GM19463 (cell line): Measurements from ENCODE around the gene OGFOD3.

Source experiments
- ATAC-seq: cut with Tn5 transposase; IDR thresholded peaks from one replicate; pipeline ENCODE4 v1.9.1; 2021; ENCODE audit warnings: mild to moderate bottlenecking, moderate library complexity; ENCODE audit not compliant: unreplicated experiment

OGFOD3 gene

DNA sequence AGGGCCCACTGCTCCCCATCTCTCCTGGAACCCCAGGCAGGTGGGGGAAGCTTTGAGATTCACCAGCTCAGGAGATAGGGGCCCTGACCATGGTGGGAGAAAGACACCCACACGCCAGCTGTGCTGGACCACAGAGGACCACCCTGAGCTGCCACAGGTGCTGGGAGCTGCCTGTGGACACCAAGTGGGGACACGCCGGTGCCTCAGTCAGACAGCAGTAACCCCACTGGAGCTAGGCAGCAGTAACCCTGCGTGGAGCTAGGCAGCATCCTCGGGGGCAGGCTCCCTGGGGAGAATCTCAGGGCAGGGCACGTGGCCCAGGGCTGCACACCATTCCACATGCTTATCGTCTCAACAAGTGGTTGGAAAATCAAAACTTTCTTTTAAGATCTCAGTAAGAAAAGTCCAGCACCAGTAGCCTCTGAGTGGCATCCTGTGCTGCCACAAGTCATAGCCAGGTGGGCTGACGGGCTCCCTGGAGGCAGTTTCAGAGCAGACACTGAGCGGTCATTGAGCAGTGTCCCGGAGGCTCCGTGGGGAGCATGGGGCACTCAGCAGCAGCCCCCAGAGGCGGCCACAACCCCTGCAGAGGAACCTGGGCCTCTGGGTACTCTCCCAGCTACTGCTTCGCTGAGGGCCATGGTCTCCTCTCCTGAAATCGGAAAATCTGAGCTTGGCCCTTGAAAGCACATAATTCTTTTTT is 8.2 kb downstream of the OGFOD3 start:
- ATAC-seq = no peak

DNA sequence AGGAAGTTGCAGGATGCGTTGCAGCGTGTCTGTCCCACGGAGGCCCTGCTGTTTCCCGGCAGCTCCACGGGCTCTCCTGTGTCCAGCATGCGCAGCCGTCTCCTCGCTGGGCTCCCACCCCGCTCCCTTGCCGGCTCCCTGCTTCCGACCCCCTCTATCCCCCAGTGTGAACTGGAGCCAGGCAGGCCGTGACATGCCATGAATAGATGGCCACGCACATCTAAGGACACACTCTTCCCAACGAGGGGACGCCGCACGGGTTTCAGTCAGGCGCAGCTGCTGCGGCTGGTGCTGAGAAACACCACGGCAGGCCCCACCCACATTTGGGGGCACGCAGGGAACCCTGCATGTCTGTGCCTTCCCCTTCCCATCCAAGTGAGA is 9.5 kb downstream of the OGFOD3 start:
- ATAC-seq = no peak

DNA sequence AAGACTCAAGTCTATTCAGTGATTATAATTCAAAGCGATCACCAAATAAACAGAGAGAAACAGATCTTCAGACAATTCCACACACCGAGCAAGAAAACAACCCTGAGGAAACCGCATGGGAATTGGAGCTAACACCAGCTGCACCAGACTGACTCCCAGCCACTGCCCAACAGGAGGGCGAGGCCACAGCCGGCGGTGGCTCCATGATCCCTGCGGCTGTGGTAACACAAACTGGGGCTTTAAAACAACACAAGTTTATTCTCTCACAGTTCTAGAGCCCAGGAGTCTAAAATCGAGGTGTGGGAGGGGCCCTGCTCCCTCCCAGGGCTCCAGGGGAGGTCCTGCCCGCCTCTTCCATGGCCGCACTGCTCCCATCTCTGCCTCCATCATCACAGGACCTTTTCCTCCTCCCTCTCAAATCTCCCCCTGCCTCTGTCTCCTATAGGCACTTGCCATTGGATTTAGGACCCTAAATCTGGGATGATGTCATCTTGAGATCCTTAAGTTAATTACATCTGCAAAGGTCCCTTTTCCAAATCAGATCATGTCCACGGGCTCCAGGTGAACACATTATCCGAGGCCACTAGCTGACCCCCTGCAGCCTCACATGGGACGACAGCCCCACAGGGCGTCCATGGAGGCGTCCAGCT is 10.0 kb downstream of the OGFOD3 start:
- ATAC-seq = no peak

DNA sequence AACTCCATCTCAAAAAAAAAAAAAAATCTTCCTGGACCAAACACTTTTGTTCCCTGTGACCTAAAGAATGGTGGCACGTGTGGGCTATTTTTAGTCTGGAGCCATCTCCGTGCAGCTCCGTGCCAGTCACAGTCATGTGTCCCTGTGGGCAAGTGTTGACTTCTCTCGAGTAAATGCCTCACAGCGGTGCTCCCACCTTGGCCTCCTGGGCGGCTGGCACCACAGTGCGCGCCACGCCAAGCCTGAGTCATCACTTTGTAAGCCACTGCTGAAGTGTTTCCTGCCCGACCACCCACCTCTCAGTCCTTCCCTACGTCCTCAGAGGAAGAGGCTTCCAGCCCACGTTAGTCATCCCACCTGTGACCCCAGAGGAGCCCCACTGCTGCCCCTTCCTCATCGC is 11.1 kb downstream of the OGFOD3 start:
- ATAC-seq = no peak

DNA sequence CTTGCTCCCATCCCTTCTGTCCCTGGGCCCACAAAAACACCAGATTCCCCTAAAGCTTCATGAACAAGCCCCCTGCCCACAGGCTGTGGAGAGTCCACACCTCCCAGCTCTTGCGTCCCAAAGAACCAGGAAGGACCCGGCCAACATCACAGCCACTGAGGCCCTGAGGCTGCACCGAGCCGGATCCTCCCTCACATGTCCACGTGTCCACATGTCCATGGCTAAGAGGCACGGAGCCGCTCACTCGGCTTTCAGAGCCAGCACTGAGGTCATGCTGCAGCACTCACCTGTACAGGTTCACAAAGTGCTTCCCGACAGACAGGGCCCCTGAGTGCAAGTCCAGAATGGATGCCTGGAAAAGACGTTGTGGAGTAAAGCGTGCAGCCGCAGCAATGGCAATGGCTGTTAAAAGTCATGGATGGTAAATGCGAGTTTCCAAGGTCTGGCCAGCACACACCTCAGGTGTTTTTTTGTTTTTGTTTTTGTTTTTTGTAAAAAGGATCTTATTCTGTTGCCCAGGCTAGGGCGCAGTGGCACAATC is 12.2 kb downstream of the OGFOD3 start:
- no peak for ATAC-seq

DNA sequence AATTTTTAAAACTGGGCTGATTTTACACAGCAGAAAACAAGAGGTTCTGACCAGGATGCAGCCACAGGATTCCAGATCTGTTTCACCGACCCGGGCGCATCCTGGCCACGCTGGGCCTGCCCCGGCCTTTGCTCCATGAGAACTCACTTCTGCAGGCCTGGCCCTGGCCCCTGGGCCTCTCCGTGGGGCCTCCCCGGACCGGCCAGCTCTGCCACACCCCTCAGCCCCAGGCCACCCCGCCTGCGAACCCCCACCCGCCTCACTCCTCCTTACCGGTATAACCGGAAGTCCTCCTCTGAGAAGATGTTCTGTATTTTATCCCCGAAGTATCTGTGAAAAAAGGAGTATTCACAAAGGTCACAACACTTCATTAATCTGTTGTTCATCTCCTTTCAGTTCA is 13.3 kb downstream of the OGFOD3 start:
- no peak for ATAC-seq

DNA sequence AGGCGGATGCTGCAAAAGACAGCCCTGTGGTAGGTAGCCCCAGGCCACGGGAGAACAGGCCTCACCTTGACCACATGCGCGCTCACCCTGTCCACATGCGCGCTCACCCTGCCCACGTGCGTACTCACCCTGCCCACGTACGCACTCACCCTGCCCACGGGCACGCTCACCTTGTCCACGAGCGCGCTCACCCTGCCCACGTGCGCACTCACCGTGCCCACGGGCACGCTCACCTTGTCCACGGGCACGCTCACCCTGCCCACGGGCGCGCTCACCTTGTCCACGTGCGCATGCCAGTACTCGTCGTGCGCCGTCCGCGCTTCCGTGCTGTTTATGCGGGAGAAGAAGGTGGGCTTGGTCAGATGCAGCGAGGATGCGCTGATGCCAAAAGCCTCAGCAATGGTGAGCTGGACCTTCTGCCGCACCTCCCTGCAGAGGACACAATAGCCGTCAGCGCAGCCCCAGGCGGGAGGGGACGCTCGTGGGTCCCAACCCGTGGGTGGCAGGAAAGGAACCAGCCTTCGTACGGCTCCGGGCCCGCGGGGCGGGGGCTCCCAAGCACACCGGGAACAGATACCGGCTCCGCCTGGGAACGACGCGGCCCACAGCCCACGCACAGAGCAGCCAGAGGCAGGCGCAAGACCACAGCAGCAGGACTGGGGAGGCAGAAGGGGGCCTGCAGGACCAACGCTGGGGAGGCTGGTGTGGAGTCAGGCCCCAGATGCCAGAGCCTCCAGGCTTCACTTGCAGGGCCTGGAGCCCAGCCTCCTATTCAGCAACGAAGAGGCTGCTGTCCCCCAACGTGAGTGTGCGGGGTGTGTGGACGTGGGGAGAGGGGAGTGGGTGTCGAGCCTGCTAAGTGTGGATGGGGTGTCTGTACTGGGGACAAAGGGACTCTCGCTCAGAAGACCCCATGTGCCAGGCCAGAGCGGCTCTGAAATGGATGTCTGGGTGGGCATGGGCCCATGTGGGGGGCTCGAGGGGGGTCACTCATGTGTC is 14.4 kb downstream of the OGFOD3 start:
- ATAC-seq = no peak

DNA sequence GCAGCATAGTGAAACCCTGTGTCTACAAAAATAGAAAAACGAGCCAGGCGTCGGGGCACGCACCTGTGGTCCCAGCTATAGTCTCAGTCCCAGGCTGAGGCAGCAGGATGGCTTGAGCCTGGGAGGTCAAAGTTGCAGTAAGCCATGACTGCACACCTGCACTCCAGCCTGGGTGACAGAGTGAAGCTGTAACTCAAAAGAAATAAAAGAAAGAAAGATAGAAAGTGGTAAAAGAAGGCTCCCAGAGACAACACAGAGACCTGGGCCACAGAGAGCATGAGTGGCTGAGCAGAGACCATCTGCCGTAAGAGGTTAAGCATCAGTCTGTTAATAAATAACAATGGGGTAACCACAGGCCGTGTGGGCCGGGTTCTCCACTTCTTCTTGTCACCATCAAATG is 15.5 kb downstream of the OGFOD3 start:
- peak; percentile 72 for ATAC-seq

DNA sequence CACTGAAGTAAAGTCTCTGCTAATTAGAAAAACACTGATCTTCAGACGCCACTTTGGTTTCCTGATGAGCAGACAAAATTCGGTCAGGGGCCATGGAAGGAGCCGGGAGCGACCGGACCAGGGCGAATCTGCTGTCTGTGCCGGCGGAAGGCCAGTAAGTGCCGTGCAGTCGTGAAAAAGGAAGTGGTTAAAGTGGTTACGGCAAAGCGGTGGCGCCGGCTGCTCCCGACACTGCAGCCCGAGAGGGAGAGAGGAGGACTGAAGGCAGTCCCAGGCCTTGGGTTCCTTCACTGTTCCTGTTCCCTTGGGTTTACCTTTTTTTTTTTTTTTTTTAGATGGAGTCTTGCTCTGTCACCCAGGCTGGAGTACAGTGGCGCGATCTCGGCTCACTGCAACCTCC is 17.6 kb downstream of the OGFOD3 start:
- no peak for ATAC-seq

DNA sequence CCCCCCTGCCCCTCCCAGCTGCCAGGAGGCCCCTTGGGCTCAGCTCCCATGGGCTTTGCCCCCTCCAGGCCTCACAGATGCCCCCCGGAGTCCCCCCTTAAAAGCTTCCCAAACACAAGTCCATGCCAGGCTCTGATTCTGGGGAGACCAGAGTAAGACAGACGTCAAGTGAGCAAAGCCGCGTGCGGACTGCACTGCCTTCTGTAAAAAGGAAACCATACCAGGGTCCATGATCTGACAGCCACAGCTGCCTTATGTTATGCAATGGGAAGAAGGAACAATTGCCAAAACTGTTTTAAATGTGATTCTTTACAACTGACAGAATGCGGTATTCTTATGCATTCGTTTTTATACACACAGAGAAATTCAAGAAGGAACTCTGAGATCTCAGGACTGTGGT is 18.2 kb downstream of the OGFOD3 start:
- no peak for ATAC-seq

DNA sequence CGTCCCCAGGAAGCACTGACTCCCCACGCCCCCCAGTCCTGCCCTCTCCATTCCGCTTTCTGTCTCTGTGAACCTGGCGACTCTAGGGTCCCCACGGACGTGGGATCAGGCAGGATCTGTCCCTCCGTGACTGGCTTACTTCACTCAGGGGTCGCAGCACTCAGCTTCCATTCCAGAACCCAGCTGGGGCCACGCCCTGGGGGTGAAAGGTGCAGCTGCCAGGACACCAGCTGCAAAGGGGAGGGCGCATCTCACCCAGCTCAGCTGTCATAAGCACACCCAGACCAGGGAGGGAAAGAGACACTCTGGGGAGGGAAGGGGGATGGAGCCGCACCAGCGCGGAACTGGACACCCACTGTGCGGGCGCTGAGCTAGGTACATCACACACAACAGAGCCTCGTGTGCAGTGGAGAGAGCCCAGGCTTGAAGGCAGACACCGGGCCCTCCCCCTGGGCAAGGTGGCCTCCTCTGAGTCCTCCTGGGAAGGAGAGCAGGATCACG is 18.7 kb downstream of the OGFOD3 start:
- ATAC-seq = no peak

DNA sequence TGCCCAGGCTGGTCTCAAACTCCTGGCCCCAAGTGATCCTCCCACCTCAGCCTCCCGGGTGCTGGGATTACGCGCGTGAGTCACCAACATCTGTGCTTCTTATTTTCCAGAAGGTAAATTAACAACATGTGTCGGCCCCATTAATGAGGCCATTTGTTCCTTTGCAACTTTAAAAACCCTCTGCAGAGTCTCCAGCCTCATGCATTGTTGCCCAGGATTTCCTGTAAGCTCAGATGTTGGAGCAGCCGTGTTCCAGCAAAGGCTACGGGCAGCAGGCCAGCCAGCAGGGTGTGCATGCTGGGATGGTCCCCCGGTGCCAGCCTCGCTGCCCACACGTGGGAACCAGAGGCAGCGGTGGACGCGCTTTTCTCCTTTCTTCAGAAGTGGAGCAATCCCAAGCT is 19.3 kb downstream of the OGFOD3 start:
- ATAC-seq = no peak

DNA sequence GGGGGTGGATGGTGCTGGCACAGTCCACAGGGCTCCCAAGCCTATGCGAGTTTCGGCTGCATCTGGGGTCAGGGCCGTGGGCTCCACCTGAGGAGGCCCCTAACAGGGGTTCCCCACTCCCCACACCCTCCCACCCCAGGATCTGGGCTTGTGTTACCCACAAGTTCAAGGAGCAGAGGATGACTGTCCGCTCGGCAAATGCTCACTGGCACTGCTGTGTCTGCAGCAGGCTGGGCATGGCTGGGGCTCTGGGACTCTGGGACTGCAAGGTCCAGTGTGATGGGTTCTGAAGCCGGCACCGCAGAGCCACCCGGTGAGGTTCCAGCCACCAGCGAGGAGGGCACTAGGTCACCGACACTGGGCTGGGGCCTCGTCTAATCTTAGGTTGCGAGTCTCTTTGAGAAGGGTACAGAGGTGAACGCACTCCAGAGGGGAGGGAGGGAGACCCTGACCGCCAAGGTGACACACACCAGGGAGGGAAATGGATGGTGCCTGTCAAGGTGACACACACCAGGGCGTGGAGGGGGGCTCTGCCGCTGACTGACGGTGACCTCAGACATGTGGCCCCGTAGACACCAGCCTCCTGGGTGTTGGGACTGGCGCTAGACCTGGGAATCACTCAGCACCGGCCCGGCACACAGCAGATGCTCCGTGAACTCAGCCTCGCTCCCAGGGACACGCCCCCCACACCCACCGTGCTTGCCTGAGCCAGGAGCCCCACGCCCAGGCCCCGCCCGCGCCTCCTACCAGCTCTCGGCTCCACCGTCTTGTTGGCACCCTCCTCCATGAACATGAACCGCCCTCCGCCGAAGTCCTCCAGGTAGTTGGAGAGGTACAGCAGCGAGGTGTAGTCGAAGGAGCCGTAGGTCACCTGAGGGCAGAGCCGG is 20.7 kb downstream of the OGFOD3 start:
- ATAC-seq = no peak

DNA sequence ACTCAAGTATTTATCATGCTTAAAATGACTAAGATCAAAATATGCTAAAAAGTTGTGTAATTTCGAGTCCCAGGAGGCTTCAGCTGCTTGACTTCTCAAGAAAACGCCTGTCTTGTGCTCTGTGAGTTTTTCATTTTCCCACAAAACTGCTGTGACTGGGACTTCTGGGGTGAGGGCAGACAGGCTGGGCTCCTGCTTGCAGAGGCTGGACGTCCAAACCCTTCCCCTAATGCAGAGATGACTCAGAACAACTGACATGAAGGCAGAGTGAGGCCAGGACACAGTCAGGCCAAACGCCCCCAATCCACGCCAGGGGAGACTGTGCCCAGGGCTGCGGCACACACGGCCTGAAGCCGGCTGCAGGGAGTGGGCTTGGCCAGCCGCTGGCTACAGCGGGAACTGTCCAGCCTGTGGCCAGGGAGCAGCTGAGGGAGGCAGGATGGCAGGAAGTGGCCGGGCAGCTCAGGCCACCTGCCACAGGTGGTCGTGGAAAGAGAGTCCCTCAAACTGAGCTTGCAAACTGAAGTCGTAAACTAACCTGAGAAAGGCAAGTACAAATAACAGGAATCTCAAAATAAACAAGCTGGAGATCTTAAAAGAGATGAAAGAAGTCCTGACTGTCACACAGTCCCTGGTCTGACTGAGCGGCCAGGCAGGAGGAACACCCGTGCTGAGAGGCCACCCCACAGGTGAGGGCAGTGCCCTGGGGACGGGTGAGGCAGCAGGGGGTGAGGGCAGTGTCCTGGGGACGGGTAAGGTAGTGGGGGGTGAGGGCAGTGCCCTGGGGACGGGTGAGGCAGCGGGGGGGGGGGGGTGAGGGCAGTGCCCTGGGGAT is 21.6 kb downstream of the OGFOD3 start:
- ATAC-seq = no peak

DNA sequence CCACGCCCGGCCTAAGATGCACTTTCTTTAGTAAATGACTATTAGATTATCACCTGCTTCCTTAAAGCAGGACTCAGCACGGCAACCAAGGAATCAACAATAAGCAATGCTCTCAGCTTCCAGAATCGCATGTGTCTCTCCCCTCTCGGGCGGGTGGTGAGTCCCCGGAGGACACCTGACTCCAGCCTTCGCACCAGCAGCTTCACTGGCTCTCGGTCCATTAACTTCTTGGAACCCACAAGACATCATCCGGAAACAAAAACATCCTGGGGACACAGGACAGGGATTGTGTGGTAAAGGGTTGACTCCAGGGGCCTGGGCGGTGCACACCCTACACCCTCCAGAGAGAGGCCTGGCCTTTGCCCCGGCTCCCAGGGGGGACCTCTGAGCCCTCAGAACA is 24.1 kb downstream of the OGFOD3 start:
- no peak for ATAC-seq

DNA sequence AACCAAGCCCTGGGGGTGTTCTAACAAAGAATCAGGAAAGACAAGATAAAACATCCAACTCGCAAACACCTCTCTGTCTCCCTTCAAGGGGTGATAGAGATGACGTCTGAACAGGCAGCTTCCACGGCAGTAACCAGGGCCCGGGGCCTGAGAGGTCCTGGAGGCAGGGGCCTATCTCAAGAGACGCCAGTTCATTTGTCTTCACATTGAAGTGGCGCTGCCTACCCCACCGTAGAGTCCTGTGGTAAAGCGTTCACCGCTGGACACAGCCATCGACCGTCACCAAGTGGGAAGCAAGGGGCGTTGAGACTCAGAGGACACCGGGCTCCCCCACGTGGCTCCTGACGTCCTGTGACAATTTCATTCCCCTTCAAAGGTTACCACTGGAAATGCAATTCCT is 25.4 kb downstream of the OGFOD3 start:
- no peak for ATAC-seq

DNA sequence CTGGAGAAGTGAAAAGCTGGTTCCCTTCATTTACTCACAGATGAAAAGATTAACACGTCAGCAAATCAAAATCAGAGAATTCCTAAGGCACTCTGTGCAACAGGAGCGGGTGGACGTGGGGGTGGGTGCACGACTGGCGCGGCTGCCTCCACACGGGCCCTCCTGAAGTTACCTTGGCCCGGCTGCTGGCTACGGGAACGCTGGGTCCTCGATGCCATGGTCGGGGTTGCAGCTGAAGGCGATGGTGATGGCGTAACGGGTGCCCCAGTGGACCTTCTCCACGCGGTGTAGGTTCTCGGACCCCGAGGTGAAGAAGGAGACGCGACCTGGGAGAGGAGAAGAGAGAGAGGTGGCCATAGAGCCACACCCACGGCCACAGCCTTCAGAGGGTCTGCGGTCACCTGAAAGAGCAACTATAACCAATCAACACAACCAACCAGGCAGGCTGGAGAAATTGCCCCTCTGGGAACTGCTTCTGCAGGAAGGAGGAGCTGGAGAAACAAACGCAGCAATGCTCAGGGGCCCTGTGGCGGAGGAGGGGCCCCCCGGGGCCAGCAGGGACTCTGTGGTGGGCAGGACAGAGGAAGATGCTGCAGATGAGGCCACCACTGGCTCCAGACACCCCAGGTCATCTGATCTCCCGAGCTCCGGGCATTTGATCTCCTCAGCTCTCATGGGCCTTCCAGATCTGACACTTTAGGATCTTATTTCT is 26.0 kb downstream of the OGFOD3 start:
- no peak for ATAC-seq

DNA sequence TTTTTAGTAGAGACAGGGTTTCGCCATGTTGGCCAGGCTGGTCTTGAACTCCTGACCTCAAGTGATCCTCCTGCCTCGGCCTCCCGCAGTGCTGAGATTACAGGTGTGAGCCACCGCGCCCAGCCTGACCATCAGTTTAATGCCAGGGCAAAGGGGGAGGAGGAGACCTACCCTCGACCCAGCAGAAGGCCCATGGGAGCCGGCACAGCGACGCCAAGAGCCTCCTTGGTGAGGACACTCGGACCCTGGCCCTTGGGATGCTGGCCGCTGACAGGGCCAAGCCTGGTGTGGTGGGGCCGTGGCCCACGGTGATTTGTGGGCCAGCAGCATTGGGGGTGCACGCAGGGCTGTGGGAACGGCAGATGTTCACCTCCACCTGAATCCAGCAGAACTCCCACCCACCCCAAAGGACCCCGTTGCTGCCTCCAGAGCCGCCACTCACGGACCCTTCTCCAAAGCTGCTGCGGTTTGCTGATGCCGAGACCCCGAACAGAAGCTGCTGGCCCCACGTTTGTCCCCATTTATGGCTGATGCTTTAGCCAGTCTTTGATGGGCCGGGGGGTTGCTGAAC is 26.8 kb downstream of the OGFOD3 start:
- no peak for ATAC-seq
